ENCODE data around the gene STK38. TPM values are rescaled to one million over a fixed set of nuclear protein-coding genes. Genes with fewer than 3 reads are reported as not detected.

Gene STK38
- total RNA-seq, 3 donors from 2014 or later, result 27.5 to 39.4 (median 31.4) TPM

DNA sequence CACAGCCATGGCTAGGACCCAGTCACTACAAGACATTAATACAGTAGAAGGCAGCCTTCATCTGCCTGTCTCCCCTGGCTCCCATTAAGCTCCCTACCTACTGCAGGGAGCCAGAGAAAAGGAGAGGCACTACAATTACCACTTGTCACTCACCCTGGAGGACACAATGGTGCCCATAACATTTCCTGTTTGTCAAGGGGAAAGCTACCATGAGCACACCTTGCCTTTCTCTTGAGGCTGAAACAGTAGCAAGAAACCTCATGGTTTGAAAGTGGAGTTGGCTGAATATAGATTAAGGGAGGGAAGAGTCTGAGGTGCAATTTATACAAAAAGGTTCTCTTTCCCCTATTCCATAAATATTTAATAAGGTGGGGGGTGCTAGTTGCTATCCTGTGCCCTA, 27.9 kb downstream of the STK38 start:
- Histone ChIP-seq H3K36me3 (peaks cover 5% of the 10 kb centered on the region), H3K4me3 (no peak overlapping the region), H3K27ac (no peak overlapping the region), H3K9me3 (no peaks in the 10 kb centered on the region), H3K27me3 (no peaks in the 10 kb centered on the region), H3K4me1 (peaks cover 0 to 6% of the 10 kb centered on the region in 2 donors)
- intact Hi-C loops (cut with DNase I; ENCODE audit: low total_unique reads), result loop anchor here (1.0 kb wide), 1 partner anchor 11 kb away; no protein-coding TSS in a partner anchor
- no peak for DNase-seq (ENCODE audit: low spot score in 2 of 2)
- TF ChIP-seq, protein P1, sequence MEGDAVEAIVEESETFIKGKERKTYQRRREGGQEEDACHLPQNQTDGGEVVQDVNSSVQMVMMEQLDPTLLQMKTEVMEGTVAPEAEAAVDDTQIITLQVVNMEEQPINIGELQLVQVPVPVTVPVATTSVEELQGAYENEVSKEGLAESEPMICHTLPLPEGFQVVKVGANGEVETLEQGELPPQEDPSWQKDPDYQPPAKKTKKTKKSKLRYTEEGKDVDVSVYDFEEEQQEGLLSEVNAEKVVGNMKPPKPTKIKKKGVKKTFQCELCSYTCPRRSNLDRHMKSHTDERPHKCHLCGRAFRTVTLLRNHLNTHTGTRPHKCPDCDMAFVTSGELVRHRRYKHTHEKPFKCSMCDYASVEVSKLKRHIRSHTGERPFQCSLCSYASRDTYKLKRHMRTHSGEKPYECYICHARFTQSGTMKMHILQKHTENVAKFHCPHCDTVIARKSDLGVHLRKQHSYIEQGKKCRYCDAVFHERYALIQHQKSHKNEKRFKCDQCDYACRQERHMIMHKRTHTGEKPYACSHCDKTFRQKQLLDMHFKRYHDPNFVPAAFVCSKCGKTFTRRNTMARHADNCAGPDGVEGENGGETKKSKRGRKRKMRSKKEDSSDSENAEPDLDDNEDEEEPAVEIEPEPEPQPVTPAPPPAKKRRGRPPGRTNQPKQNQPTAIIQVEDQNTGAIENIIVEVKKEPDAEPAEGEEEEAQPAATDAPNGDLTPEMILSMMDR (IDR thresholded peaks at IDR 0.05), result no peak
- TF ChIP-seq POLR2AphosphoS5 (IDR thresholded peaks at IDR 0.05), result no peak
- no peak for TF ChIP-seq POLR2A (IDR thresholded peaks at IDR 0.05)

DNA sequence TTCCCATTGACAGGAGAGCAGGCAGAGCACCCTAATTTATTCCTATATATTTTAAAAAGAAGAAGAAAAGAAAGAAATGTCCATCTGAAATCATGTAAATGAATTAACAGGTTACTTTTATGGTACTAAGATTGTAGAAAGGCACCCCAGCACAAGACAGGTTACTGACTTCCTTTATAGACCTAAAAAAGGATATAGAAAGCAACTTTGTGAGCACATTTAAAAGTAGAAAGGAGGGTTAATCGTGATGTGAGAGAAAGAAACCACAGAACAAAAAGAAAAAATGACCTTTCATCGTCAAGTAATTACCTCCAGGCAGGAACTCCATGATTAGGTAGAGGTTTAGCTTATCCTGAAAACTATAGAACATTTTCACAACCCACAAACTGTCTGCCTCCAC, 29.9 kb downstream of the STK38 start:
- H3K4me1 ChIP-seq, result peaks cover 0 to 6% of the 10 kb centered on the region in 2 donors
- no peak overlapping the region for H3K4me3 ChIP-seq
- DNase-seq (ENCODE audit: low spot score in 2 of 2), result no peak
- TF ChIP-seq, protein P1 (IDR thresholded peaks at IDR 0.05), result no peak
- TF ChIP-seq POLR2A (IDR thresholded peaks at IDR 0.05) (no peak), POLR2AphosphoS5 (IDR thresholded peaks at IDR 0.05) (no peak)
- no peak overlapping the region for H3K27ac ChIP-seq
- intact Hi-C loops (cut with DNase I; ENCODE audit: low total_unique reads), result no loop called here
- peaks cover 5% of the 10 kb centered on the region for H3K36me3 ChIP-seq
- H3K27me3 ChIP-seq, result no peaks in the 10 kb centered on the region
- no peaks in the 10 kb centered on the region for H3K9me3 ChIP-seq

DNA sequence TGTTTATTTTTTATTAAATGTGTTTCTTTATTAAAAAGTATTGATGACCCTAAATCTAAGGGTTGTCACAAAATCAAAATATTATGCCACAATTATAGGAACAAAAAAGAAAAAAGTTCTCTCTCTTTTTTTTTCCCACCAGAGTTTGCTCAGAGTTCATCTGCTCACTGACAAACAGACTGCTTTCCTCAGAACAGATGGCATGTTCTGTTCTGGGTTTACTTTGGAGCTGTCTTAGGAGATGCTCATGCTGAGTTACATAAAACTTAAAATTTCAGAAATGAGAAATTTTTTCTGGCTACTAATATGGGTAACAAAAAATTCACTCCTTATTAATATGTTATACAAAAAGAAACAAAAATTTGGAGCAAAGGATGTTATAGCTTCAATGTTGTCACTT, 30.3 kb downstream of the STK38 start:
- no peak overlapping the region for H3K4me3 ChIP-seq
- H3K9me3 ChIP-seq, result no peaks in the 10 kb centered on the region
- no peaks in the 10 kb centered on the region for H3K27me3 ChIP-seq
- TF ChIP-seq POLR2AphosphoS5 (IDR thresholded peaks at IDR 0.05), result no peak
- TF ChIP-seq, protein P1 (IDR thresholded peaks at IDR 0.05), result no peak
- TF ChIP-seq POLR2A (IDR thresholded peaks at IDR 0.05), result no peak
- no peak for DNase-seq (ENCODE audit: low spot score in 2 of 2)
- H3K36me3 ChIP-seq, result peaks cover 5% of the 10 kb centered on the region
- intact Hi-C loops (cut with DNase I; ENCODE audit: low total_unique reads), result no loop called here
- peaks cover 0 to 6% of the 10 kb centered on the region in 2 donors for H3K4me1 ChIP-seq
- no peak overlapping the region for H3K27ac ChIP-seq

DNA sequence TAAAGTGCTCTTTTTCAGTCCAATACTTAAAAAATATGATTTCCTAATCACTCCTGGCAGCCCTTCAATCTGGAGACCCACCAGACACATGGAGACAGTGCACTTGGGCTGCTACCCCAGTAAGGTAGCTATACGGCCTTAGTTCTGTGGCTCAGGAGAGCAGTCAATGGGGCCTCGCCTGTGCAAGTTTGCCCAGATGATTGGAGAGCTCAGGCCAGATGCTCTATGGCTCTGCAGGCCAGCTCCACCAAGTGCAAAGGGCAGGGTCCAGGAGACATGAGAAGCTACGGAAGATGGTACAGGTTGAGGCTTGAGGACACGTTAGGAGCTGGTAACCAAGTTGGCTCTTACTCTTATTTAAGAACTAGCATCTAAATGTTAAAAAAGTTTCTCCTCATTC, 30.7 kb downstream of the STK38 start:
- H3K27ac ChIP-seq, result no peak overlapping the region
- H3K4me3 ChIP-seq, result no peak overlapping the region
- H3K27me3 ChIP-seq, result no peaks in the 10 kb centered on the region
- DNase-seq (ENCODE audit: low spot score in 2 of 2), result no peak
- intact Hi-C loops (cut with DNase I; ENCODE audit: low total_unique reads), result no loop called here
- H3K4me1 ChIP-seq, result peaks cover 0 to 6% of the 10 kb centered on the region in 2 donors
- peaks cover 5% of the 10 kb centered on the region for H3K36me3 ChIP-seq
- TF ChIP-seq, protein P1 (IDR thresholded peaks at IDR 0.05), result no peak
- no peak for TF ChIP-seq POLR2AphosphoS5 (IDR thresholded peaks at IDR 0.05)
- TF ChIP-seq POLR2A (IDR thresholded peaks at IDR 0.05), result no peak
- H3K9me3 ChIP-seq, result no peaks in the 10 kb centered on the region

DNA sequence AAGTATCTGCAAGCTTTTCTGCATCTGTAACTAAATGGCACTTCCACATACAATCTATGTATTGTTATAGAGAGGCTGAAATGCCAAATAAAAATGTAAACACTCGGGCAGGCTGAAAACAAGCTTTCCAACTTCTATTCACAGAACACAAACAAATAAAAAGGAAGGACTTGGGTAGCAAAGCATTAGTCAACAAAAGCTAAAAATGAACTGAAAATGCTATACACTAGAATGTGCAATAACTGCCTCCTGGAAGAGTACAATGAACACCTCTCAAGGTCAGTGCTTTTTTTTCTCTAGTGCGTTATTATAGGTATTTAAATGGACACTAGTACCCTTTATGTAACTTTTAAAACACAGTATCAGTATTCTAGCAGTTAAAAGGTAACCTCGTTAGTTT, 31.4 kb downstream of the STK38 start:
- DNase-seq (ENCODE audit: low spot score in 2 of 2), result no peak
- peaks cover 5% of the 10 kb centered on the region for H3K36me3 ChIP-seq
- no peaks in the 10 kb centered on the region for H3K27me3 ChIP-seq
- no peak overlapping the region for H3K27ac ChIP-seq
- H3K9me3 ChIP-seq, result no peaks in the 10 kb centered on the region
- intact Hi-C loops (cut with DNase I; ENCODE audit: low total_unique reads), result no loop called here
- no peak overlapping the region for H3K4me3 ChIP-seq
- H3K4me1 ChIP-seq, result peaks cover 0 to 6% of the 10 kb centered on the region in 2 donors
- TF ChIP-seq, protein P1 (IDR thresholded peaks at IDR 0.05), result no peak
- TF ChIP-seq POLR2A (IDR thresholded peaks at IDR 0.05) (no peak), POLR2AphosphoS5 (IDR thresholded peaks at IDR 0.05) (no peak)

Data from breast epithelium (tissue), 4 donors.